Neural cell (in vitro differentiated cells): ENCODE measurements around the gene SNX17. TPM values are rescaled to one million over a fixed set of nuclear protein-coding genes. Genes with fewer than 3 reads are reported as not detected.

Experiments
- H2AFZ ChIP-seq: fragments of 200-600, 300-800 bp; sonication (generic), shearing (Covaris generic); 2 replicates; pipeline ENCODE4 v1.6.0; 2014; ENCODE audit warnings: low read depth, mild to moderate bottlenecking, antibody characterized with exemption, low read length, moderate library complexity
- H3F3A ChIP-seq: fragments of 200-600 bp; shearing (Covaris generic); 2 replicates; pipeline ENCODE4 v1.6.1; 2016; ENCODE audit warnings: mild to moderate bottlenecking, moderate library complexity, mixed read lengths, antibody characterized with exemption, low read length; ENCODE audit not compliant: insufficient read depth, poor library complexity, severe bottlenecking
- H3K27ac ChIP-seq: fragments of 200-600, 300-800 bp; sonication (generic), shearing (Covaris generic); 2 replicates; pipeline ENCODE4 v1.5.1; 2014; ENCODE audit warnings: mild to moderate bottlenecking, low read length, moderate library complexity
- H3K27me3 ChIP-seq: fragments of 300-800, 200-600 bp; sonication (generic), shearing (Covaris generic); 2 replicates; pipeline ENCODE4 v1.6.0; 2014; ENCODE audit warnings: mild to moderate bottlenecking, low read depth, low read length, moderate library complexity; ENCODE audit not compliant: insufficient read depth
- H3K36me3 ChIP-seq: fragments of 300-800, 200-600 bp; sonication (generic), shearing (Covaris generic); 2 replicates; pipeline ENCODE4 v1.5.1; 2014; ENCODE audit warnings: mild to moderate bottlenecking, antibody characterized with exemption, low read length, moderate library complexity; ENCODE audit not compliant: insufficient read depth
- H3K4me2 ChIP-seq: fragments of 300-800, 200-600 bp; sonication (generic), shearing (Covaris generic); 2 replicates; pipeline ENCODE4 v1.6.0; 2014; ENCODE audit warnings: mild to moderate bottlenecking, low read length
- H3K4me3 ChIP-seq: fragments of 300-800, 200-600 bp; sonication (generic), shearing (Covaris generic); 2 replicates; pipeline ENCODE4 v1.5.1; 2014; ENCODE audit warnings: mild to moderate bottlenecking, low read length, moderate library complexity
- H3K79me2 ChIP-seq: fragments of 200-600 bp; shearing (Covaris generic); replicated peaks from 2 replicates; pipeline ENCODE4 v1.6.0; 2014; ENCODE audit warnings: mild to moderate bottlenecking, low read length, moderate library complexity; ENCODE audit not compliant: insufficient read depth
- H3K9ac ChIP-seq: fragments of 300-800, 200-600 bp; sonication (generic), shearing (Covaris generic); 2 replicates; pipeline ENCODE4 v1.6.1; 2016; ENCODE audit warnings: mild to moderate bottlenecking, low read length, mixed read lengths
- H3K9me2 ChIP-seq: fragments of 200-600 bp; shearing (Covaris generic); 2 replicates; pipeline ENCODE4 v1.6.1; 2016; ENCODE audit warnings: mild to moderate bottlenecking, low read length, mixed read lengths; ENCODE audit not compliant: insufficient read depth
- H3K9me3 ChIP-seq: fragments of 200-600, 300-800 bp; sonication (generic), shearing (Covaris generic); 2 replicates; pipeline ENCODE4 v1.6.1; 2016; ENCODE audit warnings: mild to moderate bottlenecking, mixed run types, low read length, moderate library complexity, mixed read lengths
- H4K20me1 ChIP-seq: fragments of 200-600 bp; shearing (Covaris generic); 2 replicates; pipeline ENCODE4 v1.6.1; 2016; ENCODE audit warnings: mild to moderate bottlenecking, mixed run types; ENCODE audit not compliant: insufficient read depth
- CTCF ChIP-seq: fragments of 450-650 bp; IDR thresholded peaks from 2 replicates; pipeline ENCODE4 v1.5.1; 2014; ENCODE audit warnings: antibody characterized with exemption, mild to moderate bottlenecking, moderate library complexity; ENCODE audit not compliant: poor library complexity, severe bottlenecking
- EP300 ChIP-seq: fragments of 450-650 bp; conservative IDR thresholded peaks from 2 replicates; pipeline ENCODE4 v1.6.1; 2014; ENCODE audit warnings: antibody characterized with exemption, mild to moderate bottlenecking, moderate library complexity; ENCODE audit not compliant: poor library complexity, severe bottlenecking
- EZH2 ChIP-seq: fragments of 200-600, 300-800 bp; shearing (Covaris generic), sonication (generic); IDR thresholded peaks from 2 replicates; pipeline ENCODE4 v1.6.1; 2014; ENCODE audit warnings: antibody characterized with exemption, low read length, borderline replicate concordance, mild to moderate bottlenecking; ENCODE audit not compliant: insufficient read depth, poor library complexity, severe bottlenecking
- MXI1 ChIP-seq: fragments of 450-650 bp; conservative IDR thresholded peaks from 2 replicates; pipeline ENCODE4 v1.6.1; 2014; ENCODE audit warnings: antibody characterized with exemption, mild to moderate bottlenecking; ENCODE audit not compliant: poor library complexity, severe bottlenecking
- POLR2AphosphoS5 ChIP-seq: IDR thresholded peaks from 2 replicates; pipeline ENCODE4 v1.6.1; 2012
- RAD21 ChIP-seq: fragments of 450-650 bp; conservative IDR thresholded peaks from 2 replicates; pipeline ENCODE4 v1.6.1; 2014; ENCODE audit warnings: antibody characterized with exemption, mild to moderate bottlenecking, moderate library complexity
- REST ChIP-seq: IDR thresholded peaks from 2 replicates; pipeline ENCODE4 v1.6.1; 2012; ENCODE audit warnings: borderline replicate concordance
- SMC3 ChIP-seq: fragments of 450-650 bp; conservative IDR thresholded peaks from 2 replicates; pipeline ENCODE4 v1.6.1; 2014; ENCODE audit warnings: antibody characterized with exemption, mild to moderate bottlenecking, moderate library complexity; ENCODE audit not compliant: poor library complexity
- TAF1 ChIP-seq: IDR thresholded peaks from 2 replicates; pipeline ENCODE4 v1.6.1; 2012; ENCODE audit warnings: low read depth
- polyA minus RNA-seq: library from RNA; depleted of rRNA, polyadenylated mRNA; stranded (reverse); fragments of >200 nt; gene quantifications from 2 replicates; pipeline ENCODE4 v1.2.3, GENCODE V29; 2014
- polyA plus RNA-seq: library from polyadenylated mRNA; depleted of rRNA; stranded (reverse); fragments of >200 nt; gene quantifications from 2 replicates; pipeline ENCODE4 v1.2.3, GENCODE V29; 2014

Gene SNX17
- polyA plus RNA-seq: 69.8 and 86.9 TPM in 2 replicates
- polyA minus RNA-seq: 57.4 and 58.4 TPM in 2 replicates

GRCh38 chr2:27370026-27370815 is at the start of gene SNX17, which contains the start of gene EIF2B4:
Gene SNX17 (plus strand): TSS chr2:27370616. CDS start chr2:27370744, 128 bp downstream.
Gene EIF2B4 (minus strand): TSS chr2:27370338. CDS start chr2:27370314, 24 bp downstream.
- Histone ChIP-seq H3K27ac (peak within 1 kb of the TSS; percentile 86), H3K4me2 (peak within 1 kb of the TSS; percentile 99), H3K9me2 (no peaks in the 10 kb centered on the region), H3K79me2 (peaks cover 29% of the 10 kb centered on the region), H3K27me3 (no peaks in the 10 kb centered on the region), H3K4me3 (peak within 1 kb of the TSS; percentile 93), H2AFZ (peak within 1 kb of the TSS; percentile 96), H3F3A (no peaks in the 10 kb centered on the region), H4K20me1 (no peaks in the 10 kb centered on the region), H3K36me3 (no peaks in the 10 kb centered on the region), H3K9ac (peak within 1 kb of the TSS; percentile 97), H3K9me3 (no peaks in the 10 kb centered on the region)
- peak; percentile 99 for TF ChIP-seq CTCF
- peak; percentile 90 for TF ChIP-seq POLR2AphosphoS5
- TF ChIP-seq EP300: peak; percentile 75
- TF ChIP-seq REST: peak; percentile 66
- no peak for TF ChIP-seq EZH2
- peak; percentile 92 for TF ChIP-seq MXI1
- TF ChIP-seq TAF1: peak; percentile 92
- TF ChIP-seq RAD21: peak; percentile 63
- TF ChIP-seq SMC3: peak; percentile 70

GRCh38 chr2:27320958-27321543 is 49.4 kb upstream of the SNX17 start:
- Histone ChIP-seq H3K9me2 (no peaks in the 10 kb centered on the region), H3K4me3 (no peak overlapping the region), H3K27ac (no peak overlapping the region), H3K36me3 (no peaks in the 10 kb centered on the region), H3K9me3 (no peaks in the 10 kb centered on the region), H3F3A (no peaks in the 10 kb centered on the region), H3K27me3 (no peaks in the 10 kb centered on the region), H3K79me2 (peaks cover 4% of the 10 kb centered on the region), H3K9ac (no peak overlapping the region), H4K20me1 (no peaks in the 10 kb centered on the region), H2AFZ (no peak overlapping the region), H3K4me2 (no peak overlapping the region)
- TF ChIP-seq REST (no peak), MXI1 (no peak), CTCF (no peak), SMC3 (no peak), TAF1 (no peak), EZH2 (no peak), POLR2AphosphoS5 (no peak), RAD21 (no peak), EP300 (no peak)
